ENCODE results near the gene MACC1. TPM values are rescaled to one million over a fixed set of nuclear protein-coding genes. Genes with fewer than 3 reads are reported as not detected.

MACC1 gene
- total RNA-seq, 1 donor from 2014 or later = not detected

GRCh38 chr7:20157456-20157855 is 59.7 kb downstream of the MACC1 start:
- no peak overlapping the region for H3K9ac ChIP-seq (ENCODE audit: low read depth in 1 of 3, low read length in 3 of 3)

GRCh38 chr7:20153999-20154398 is 63.2 kb downstream of the MACC1 start:
- no peaks in the 10 kb centered on the region for H3K36me3 ChIP-seq (ENCODE audit: control insufficient read depth in 3 of 3, insufficient read depth in 3 of 3, low read length in 3 of 3)
- H3K9me3 ChIP-seq (ENCODE audit: control insufficient read depth in 3 of 3, low read length in 3 of 3) = no peaks in the 10 kb centered on the region
- H3K27ac ChIP-seq (ENCODE audit: low read depth, low read length) = no peak overlapping the region
- H3K9ac ChIP-seq (ENCODE audit: low read depth in 1 of 3, low read length in 3 of 3) = no peak overlapping the region
- H3K27me3 ChIP-seq (ENCODE audit: control insufficient read depth in 3 of 3, insufficient read depth in 3 of 3, low read length in 3 of 3) = no peaks in the 10 kb centered on the region
- H3K4me1 ChIP-seq (ENCODE audit: control insufficient read depth in 3 of 3, insufficient read depth in 3 of 3, low read length in 3 of 3) = no peaks in the 10 kb centered on the region
- no peak overlapping the region for H3K4me3 ChIP-seq (ENCODE audit: low read length in 3 of 3)

More at GRCh38 chr7:20157456-20157855, 59.7 kb downstream of the MACC1 start:
- no peak overlapping the region for H3K4me3 ChIP-seq (ENCODE audit: low read length in 3 of 3)
- no peaks in the 10 kb centered on the region for H3K36me3 ChIP-seq (ENCODE audit: control insufficient read depth in 3 of 3, insufficient read depth in 3 of 3, low read length in 3 of 3)
- no peaks in the 10 kb centered on the region for H3K27me3 ChIP-seq (ENCODE audit: control insufficient read depth in 3 of 3, insufficient read depth in 3 of 3, low read length in 3 of 3)
- H3K27ac ChIP-seq (ENCODE audit: low read depth, low read length) = no peak overlapping the region
- H3K9me3 ChIP-seq (ENCODE audit: control insufficient read depth in 3 of 3, low read length in 3 of 3) = no peaks in the 10 kb centered on the region
- H3K4me1 ChIP-seq (ENCODE audit: control insufficient read depth in 3 of 3, insufficient read depth in 3 of 3, low read length in 3 of 3) = no peaks in the 10 kb centered on the region

- Histone ChIP-seq H3K27me3 (ENCODE audit: control insufficient read depth in 3 of 3, insufficient read depth in 3 of 3, low read length in 3 of 3) (no peaks in the 10 kb centered on the region), H3K4me3 (ENCODE audit: low read length in 3 of 3) (no peak overlapping the region), H3K36me3 (ENCODE audit: control insufficient read depth in 3 of 3, insufficient read depth in 3 of 3, low read length in 3 of 3) (no peaks in the 10 kb centered on the region), H3K27ac (ENCODE audit: low read depth, low read length) (no peak overlapping the region), H3K9me3 (ENCODE audit: control insufficient read depth in 3 of 3, low read length in 3 of 3) (no peaks in the 10 kb centered on the region), H3K4me1 (ENCODE audit: control insufficient read depth in 3 of 3, insufficient read depth in 3 of 3, low read length in 3 of 3) (no peaks in the 10 kb centered on the region), H3K9ac (ENCODE audit: low read depth in 1 of 3, low read length in 3 of 3) (no peak overlapping the region)
Measured at GRCh38 chr7:20153567-20153966, 63.6 kb downstream of the MACC1 start.

- Histone ChIP-seq H3K4me1 (ENCODE audit: control insufficient read depth in 3 of 3, insufficient read depth in 3 of 3, low read length in 3 of 3) (no peaks in the 10 kb centered on the region), H3K9ac (ENCODE audit: low read depth in 1 of 3, low read length in 3 of 3) (no peak overlapping the region), H3K27me3 (ENCODE audit: control insufficient read depth in 3 of 3, insufficient read depth in 3 of 3, low read length in 3 of 3) (no peaks in the 10 kb centered on the region), H3K36me3 (ENCODE audit: control insufficient read depth in 3 of 3, insufficient read depth in 3 of 3, low read length in 3 of 3) (no peaks in the 10 kb centered on the region), H3K4me3 (ENCODE audit: low read length in 3 of 3) (no peak overlapping the region), H3K27ac (ENCODE audit: low read depth, low read length) (no peak overlapping the region), H3K9me3 (ENCODE audit: control insufficient read depth in 3 of 3, low read length in 3 of 3) (no peaks in the 10 kb centered on the region)
Measured at GRCh38 chr7:20152511-20152910, 64.7 kb downstream of the MACC1 start.

GRCh38 chr7:20151708-20152456 is 65.3 kb downstream of the MACC1 start:
- Histone ChIP-seq H3K4me1 (ENCODE audit: control insufficient read depth in 3 of 3, insufficient read depth in 3 of 3, low read length in 3 of 3) (no peaks in the 10 kb centered on the region), H3K4me3 (ENCODE audit: low read length in 3 of 3) (no peak overlapping the region), H3K9me3 (ENCODE audit: control insufficient read depth in 3 of 3, low read length in 3 of 3) (no peaks in the 10 kb centered on the region), H3K9ac (ENCODE audit: low read depth in 1 of 3, low read length in 3 of 3) (no peak overlapping the region), H3K27me3 (ENCODE audit: control insufficient read depth in 3 of 3, insufficient read depth in 3 of 3, low read length in 3 of 3) (no peaks in the 10 kb centered on the region), H3K36me3 (ENCODE audit: control insufficient read depth in 3 of 3, insufficient read depth in 3 of 3, low read length in 3 of 3) (no peaks in the 10 kb centered on the region), H3K27ac (ENCODE audit: low read depth, low read length) (no peak overlapping the region)

- no peaks in the 10 kb centered on the region for H3K27me3 ChIP-seq (ENCODE audit: control insufficient read depth in 3 of 3, insufficient read depth in 3 of 3, low read length in 3 of 3)
- H3K27ac ChIP-seq (ENCODE audit: low read depth, low read length) = no peak overlapping the region
- no peak overlapping the region for H3K9ac ChIP-seq (ENCODE audit: low read depth in 1 of 3, low read length in 3 of 3)
- no peaks in the 10 kb centered on the region for H3K9me3 ChIP-seq (ENCODE audit: control insufficient read depth in 3 of 3, low read length in 3 of 3)
- no peaks in the 10 kb centered on the region for H3K4me1 ChIP-seq (ENCODE audit: control insufficient read depth in 3 of 3, insufficient read depth in 3 of 3, low read length in 3 of 3)
- H3K36me3 ChIP-seq (ENCODE audit: control insufficient read depth in 3 of 3, insufficient read depth in 3 of 3, low read length in 3 of 3) = no peaks in the 10 kb centered on the region
- no peak overlapping the region for H3K4me3 ChIP-seq (ENCODE audit: low read length in 3 of 3)
Measured at GRCh38 chr7:20146451-20146850, 70.7 kb downstream of the MACC1 start.

- no peak overlapping the region for H3K9ac ChIP-seq (ENCODE audit: low read depth in 1 of 3, low read length in 3 of 3)
- no peak overlapping the region for H3K4me3 ChIP-seq (ENCODE audit: low read length in 3 of 3)
- H3K27me3 ChIP-seq (ENCODE audit: control insufficient read depth in 3 of 3, insufficient read depth in 3 of 3, low read length in 3 of 3) = no peaks in the 10 kb centered on the region
- no peaks in the 10 kb centered on the region for H3K36me3 ChIP-seq (ENCODE audit: control insufficient read depth in 3 of 3, insufficient read depth in 3 of 3, low read length in 3 of 3)
- H3K27ac ChIP-seq (ENCODE audit: low read depth, low read length) = no peak overlapping the region
- no peaks in the 10 kb centered on the region for H3K4me1 ChIP-seq (ENCODE audit: control insufficient read depth in 3 of 3, insufficient read depth in 3 of 3, low read length in 3 of 3)
- H3K9me3 ChIP-seq (ENCODE audit: control insufficient read depth in 3 of 3, low read length in 3 of 3) = no peaks in the 10 kb centered on the region
Measured at GRCh38 chr7:20144801-20145200, 72.4 kb downstream of the MACC1 start.

- Histone ChIP-seq H3K9ac (ENCODE audit: low read depth in 1 of 3, low read length in 3 of 3) (no peak overlapping the region), H3K9me3 (ENCODE audit: control insufficient read depth in 3 of 3, low read length in 3 of 3) (no peaks in the 10 kb centered on the region), H3K27ac (ENCODE audit: low read depth, low read length) (no peak overlapping the region), H3K4me3 (ENCODE audit: low read length in 3 of 3) (no peak overlapping the region), H3K4me1 (ENCODE audit: control insufficient read depth in 3 of 3, insufficient read depth in 3 of 3, low read length in 3 of 3) (no peaks in the 10 kb centered on the region), H3K27me3 (ENCODE audit: control insufficient read depth in 3 of 3, insufficient read depth in 3 of 3, low read length in 3 of 3) (no peaks in the 10 kb centered on the region), H3K36me3 (ENCODE audit: control insufficient read depth in 3 of 3, insufficient read depth in 3 of 3, low read length in 3 of 3) (no peaks in the 10 kb centered on the region)
Measured at GRCh38 chr7:20141666-20142065, 75.5 kb downstream of the MACC1 start.

GRCh38 chr7:20141002-20141345 is 76.2 kb downstream of the MACC1 start:
- Histone ChIP-seq H3K9me3 (ENCODE audit: control insufficient read depth in 3 of 3, low read length in 3 of 3) (no peaks in the 10 kb centered on the region), H3K27ac (ENCODE audit: low read depth, low read length) (no peak overlapping the region), H3K4me3 (ENCODE audit: low read length in 3 of 3) (no peak overlapping the region)

GRCh38 chr7:20140291-20141001 is 76.7 kb downstream of the MACC1 start:
- no peak overlapping the region for H3K4me3 ChIP-seq (ENCODE audit: low read length in 3 of 3)
- H3K36me3 ChIP-seq (ENCODE audit: control insufficient read depth in 3 of 3, insufficient read depth in 3 of 3, low read length in 3 of 3) = no peaks in the 10 kb centered on the region
- H3K27me3 ChIP-seq (ENCODE audit: control insufficient read depth in 3 of 3, insufficient read depth in 3 of 3, low read length in 3 of 3) = no peaks in the 10 kb centered on the region
- no peak overlapping the region for H3K27ac ChIP-seq (ENCODE audit: low read depth, low read length)
- no peak overlapping the region for H3K9ac ChIP-seq (ENCODE audit: low read depth in 1 of 3, low read length in 3 of 3)
- no peaks in the 10 kb centered on the region for H3K4me1 ChIP-seq (ENCODE audit: control insufficient read depth in 3 of 3, insufficient read depth in 3 of 3, low read length in 3 of 3)
- no peaks in the 10 kb centered on the region for H3K9me3 ChIP-seq (ENCODE audit: control insufficient read depth in 3 of 3, low read length in 3 of 3)

More at GRCh38 chr7:20141002-20141345, 76.2 kb downstream of the MACC1 start:
- Histone ChIP-seq H3K36me3 (ENCODE audit: control insufficient read depth in 3 of 3, insufficient read depth in 3 of 3, low read length in 3 of 3) (no peaks in the 10 kb centered on the region), H3K27me3 (ENCODE audit: control insufficient read depth in 3 of 3, insufficient read depth in 3 of 3, low read length in 3 of 3) (no peaks in the 10 kb centered on the region), H3K4me1 (ENCODE audit: control insufficient read depth in 3 of 3, insufficient read depth in 3 of 3, low read length in 3 of 3) (no peaks in the 10 kb centered on the region), H3K9ac (ENCODE audit: low read depth in 1 of 3, low read length in 3 of 3) (no peak overlapping the region)
